Spleen (tissue), 11 donors: ENCODE results near the gene TLE4. TPM values are rescaled to one million over a fixed set of nuclear protein-coding genes. Genes with fewer than 3 reads are reported as not detected.

Experiments
- DNase-seq: peaks from one replicate; pipeline ENCODE4 v3.0.0-alpha.2; 2020
- H3K27ac ChIP-seq, 8 donors: fragments of 200-600 bp; sonication (generic) in 7 of 8; 1 replicate in 4 of 8; 2 replicates in 4 of 8; pipeline versions ENCODE4 v1.5.0 to v1.8.0; 2016 to 2021; ENCODE audit warnings: inconsistent platforms in 4 of 8, mild to moderate bottlenecking in 4 of 8, moderate library complexity in 1 of 8
- H3K27me3 ChIP-seq, 7 donors: fragments of 200-600 bp; sonication (generic) in 6 of 7; replicated peaks in 1 of 7; 1 replicate in 4 of 7; 2 replicates in 3 of 7; pipeline versions ENCODE4 v1.5.0 to v1.8.0; 2016 to 2021; ENCODE audit warnings: inconsistent platforms in 3 of 7, mild to moderate bottlenecking in 1 of 7
- H3K36me3 ChIP-seq, 6 donors: fragments of 200-600 bp; sonication (generic) in 5 of 6; 1 replicate in 4 of 6; 2 replicates in 2 of 6; pipeline versions ENCODE4 v1.5.0 to v1.8.0; 2016 to 2021; ENCODE audit warnings: inconsistent platforms in 2 of 6
- H3K4me1 ChIP-seq, 6 donors: fragments of 200-600 bp; sonication (generic) in 5 of 6; 1 replicate in 3 of 6; 2 replicates in 3 of 6; pipeline versions ENCODE4 v1.5.0 to v1.8.0; 2016 to 2021; ENCODE audit warnings: inconsistent platforms in 3 of 6
- H3K4me3 ChIP-seq, 8 donors: fragments of 200-600 bp; sonication (generic) in 7 of 8; 1 replicate in 4 of 8; 2 replicates in 4 of 8; pipeline versions ENCODE4 v1.5.0 to v1.8.0; 2016 to 2021; ENCODE audit warnings: inconsistent platforms in 4 of 8, mild to moderate bottlenecking in 4 of 8, moderate library complexity in 2 of 8
- H3K9me3 ChIP-seq, 8 donors: fragments of 200-600 bp; sonication (generic) in 7 of 8; 1 replicate in 4 of 8; 2 replicates in 4 of 8; pipeline versions ENCODE4 v1.5.0 to v1.8.0; 2016 to 2021; ENCODE audit warnings: inconsistent platforms in 4 of 8
- POLR2A ChIP-seq, 3 donors: fragments of 450-650 bp; IDR thresholded peaks; one replicate each; pipeline ENCODE4 v1.5.1; 2017; ENCODE audit warnings: antibody characterized with exemption in 3 of 3, mild to moderate bottlenecking in 1 of 3
- POLR2AphosphoS5 ChIP-seq, 3 donors: sonication (generic); formaldehyde crosslinking; IDR thresholded peaks; one replicate each; pipeline ENCODE4 v1.5.1; 2017; ENCODE audit warnings: antibody characterized with exemption in 3 of 3
- WGBS, 5 donors: extraction: QIAGEN DNeasy Blood & Tissue Kit in 3 of 5; methylation state at CpG; one replicate each; pipeline versions ENCODE4 v1.1.5 to v1.1.7; 2013 to 2018; 5-methylcytosine and 5-hydroxymethylcytosine counted together
- intact Hi-C: fragments of 100-400 bp; cut with DNase I; formaldehyde crosslinking; loops from one replicate; pipeline ENCODE4 v1.15.0; 2023; ENCODE audit warnings: low total_unique reads
- polyA plus RNA-seq, 3 donors: library from polyadenylated mRNA; stranded (reverse); fragments of 200-250 nt; gene quantifications; one replicate each; pipeline ENCODE4 v1.2.1, GENCODE V29; 2013
- total RNA-seq, 7 donors: library from RNA; depleted of rRNA in 3 of 7; stranded (reverse); fragments of >200 nt in 3 of 7; fragmentation: NEBNext Ultra II Directional in 4 of 7; extraction: Animal tissue kit (Norgen Biotek cat#: 25700) in 4 of 7; gene quantifications; one replicate each; pipeline versions ENCODE4 v1.1.0 to v1.2.1, GENCODE V29; 2016 to 2021
- TF ChIP-seq, protein P1 (sequence below), 11 experiments: fragments of 200-600 bp in 7 of 11; fragments of 450-650 bp in 4 of 11; sonication (generic) in 4 of 11; IDR thresholded peaks in 8 of 11; conservative IDR thresholded peaks in 3 of 11; 1 replicate in 7 of 11; 2 replicates in 4 of 11; pipeline versions ENCODE4 v1.4.0 to v1.8.0; 2016 to 2021; ENCODE audit warnings: antibody characterized with exemption in 11 of 11, inconsistent platforms in 4 of 11, mild to moderate bottlenecking in 1 of 11
- donor health status: healthy with polysubstance abuse.
- donor health status: DM: no; HTN: no; CAD: no; lungs with moderate emphysema.
- donor health status: DM: no; HTN: no; CAD: no.
- donor health status: Bipolar disorder and iron deficiency.
- donor health status: healthy.
- donor health status: DM: no; HTN: no; CAD: no.
- donor health status: DM: yes; HTN: yes; CAD: no.

Gene TLE4
- total and polyA plus RNA-seq, 10 donors, result 7.8 to 92.8 (median 70.5) TPM

GRCh38 chr9:79610791-79611614 lies 39.2 kb downstream of the TLE4 start:
- WGBS, 5 donors, result 66 to 84% (median 70%) methylated on average over 4 of the region's 4 CpGs
- peaks cover 0 to 84% (median 37%) of the 10 kb centered on the region in 6 donors for H3K4me1 ChIP-seq
- peaks cover 0 to 14% (median 0%) of the 10 kb centered on the region in 6 donors for H3K36me3 ChIP-seq
- peak overlapping the region in 1 of 8 donors; percentile 19 for H3K4me3 ChIP-seq
- H3K9me3 ChIP-seq, result peaks cover 0 to 8% (median 0%) of the 10 kb centered on the region in 8 donors
- TF ChIP-seq, protein P1, sequence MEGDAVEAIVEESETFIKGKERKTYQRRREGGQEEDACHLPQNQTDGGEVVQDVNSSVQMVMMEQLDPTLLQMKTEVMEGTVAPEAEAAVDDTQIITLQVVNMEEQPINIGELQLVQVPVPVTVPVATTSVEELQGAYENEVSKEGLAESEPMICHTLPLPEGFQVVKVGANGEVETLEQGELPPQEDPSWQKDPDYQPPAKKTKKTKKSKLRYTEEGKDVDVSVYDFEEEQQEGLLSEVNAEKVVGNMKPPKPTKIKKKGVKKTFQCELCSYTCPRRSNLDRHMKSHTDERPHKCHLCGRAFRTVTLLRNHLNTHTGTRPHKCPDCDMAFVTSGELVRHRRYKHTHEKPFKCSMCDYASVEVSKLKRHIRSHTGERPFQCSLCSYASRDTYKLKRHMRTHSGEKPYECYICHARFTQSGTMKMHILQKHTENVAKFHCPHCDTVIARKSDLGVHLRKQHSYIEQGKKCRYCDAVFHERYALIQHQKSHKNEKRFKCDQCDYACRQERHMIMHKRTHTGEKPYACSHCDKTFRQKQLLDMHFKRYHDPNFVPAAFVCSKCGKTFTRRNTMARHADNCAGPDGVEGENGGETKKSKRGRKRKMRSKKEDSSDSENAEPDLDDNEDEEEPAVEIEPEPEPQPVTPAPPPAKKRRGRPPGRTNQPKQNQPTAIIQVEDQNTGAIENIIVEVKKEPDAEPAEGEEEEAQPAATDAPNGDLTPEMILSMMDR (IDR thresholded peaks at IDR 0.05 in 8 of 11, conservative IDR thresholded peaks at IDR 0.05 in 3 of 11), result no peak
- TF ChIP-seq POLR2A (IDR thresholded peaks at IDR 0.05) (no peak), POLR2AphosphoS5 (IDR thresholded peaks at IDR 0.05) (no peak)
- H3K27me3 ChIP-seq, result no peaks in the 10 kb centered on the region
- no peak for DNase-seq
- H3K27ac ChIP-seq, result peak overlapping the region in 7 of 8 donors; percentile 68 to 84 (median 77)
- intact Hi-C loops, result no loop called here

GRCh38 chr9:79613145-79613544 lies 41.4 kb downstream of the TLE4 start:
- no peak for DNase-seq
- TF ChIP-seq, protein P1 (IDR thresholded peaks at IDR 0.05 in 8 of 11, conservative IDR thresholded peaks at IDR 0.05 in 3 of 11), result no peak
- TF ChIP-seq POLR2A (IDR thresholded peaks at IDR 0.05), result no peak
- no peak for TF ChIP-seq POLR2AphosphoS5 (IDR thresholded peaks at IDR 0.05)
- H3K27ac ChIP-seq, result peak overlapping the region in 3 of 8 donors; percentile 6 to 84 (median 84)
- 72 to 88% (median 80%) methylated on average over 3 of the region's 3 CpGs for WGBS, 5 donors
- no peak overlapping the region for H3K4me3 ChIP-seq
- H3K9me3 ChIP-seq, result no peaks in the 10 kb centered on the region
- H3K4me1 ChIP-seq, result peaks cover 0 to 98% (median 44%) of the 10 kb centered on the region in 6 donors
- H3K27me3 ChIP-seq, result no peaks in the 10 kb centered on the region
- intact Hi-C loops, result no loop called here
- peaks cover 0 to 18% (median 0%) of the 10 kb centered on the region in 6 donors for H3K36me3 ChIP-seq

GRCh38 chr9:79615038-79615437 lies 43.3 kb downstream of the TLE4 start:
- no peak for DNase-seq
- no peaks in the 10 kb centered on the region for H3K9me3 ChIP-seq
- TF ChIP-seq POLR2A (IDR thresholded peaks at IDR 0.05) (no peak), POLR2AphosphoS5 (IDR thresholded peaks at IDR 0.05) (no peak)
- TF ChIP-seq, protein P1 (IDR thresholded peaks at IDR 0.05 in 8 of 11, conservative IDR thresholded peaks at IDR 0.05 in 3 of 11), result no peak
- WGBS, 5 donors, result 76 to 92% (median 87%) methylated on average over 5 of the region's 5 CpGs
- peaks cover 0 to 18% (median 0%) of the 10 kb centered on the region in 6 donors for H3K36me3 ChIP-seq
- no peak overlapping the region for H3K27ac ChIP-seq
- H3K4me1 ChIP-seq, result peaks cover 0 to 98% (median 39%) of the 10 kb centered on the region in 6 donors
- no peaks in the 10 kb centered on the region for H3K27me3 ChIP-seq
- H3K4me3 ChIP-seq, result no peak overlapping the region
- intact Hi-C loops, result no loop called here

- Histone ChIP-seq H3K36me3 (peaks cover 0 to 18% (median 0%) of the 10 kb centered on the region in 6 donors), H3K4me1 (peaks cover 0 to 91% (median 33%) of the 10 kb centered on the region in 6 donors), H3K9me3 (no peaks in the 10 kb centered on the region), H3K27ac (peak overlapping the region in 1 of 8 donors; percentile 7), H3K27me3 (no peaks in the 10 kb centered on the region), H3K4me3 (no peak overlapping the region)
- 54 to 77% (median 71%) methylated on average over 4 of the region's 4 CpGs for WGBS, 5 donors
- intact Hi-C loops, result no loop called here
- no peak for DNase-seq
- TF ChIP-seq POLR2AphosphoS5 (IDR thresholded peaks at IDR 0.05) (no peak), POLR2A (IDR thresholded peaks at IDR 0.05) (no peak)
- TF ChIP-seq, protein P1 (IDR thresholded peaks at IDR 0.05 in 8 of 11, conservative IDR thresholded peaks at IDR 0.05 in 3 of 11), result no peak
Observed at GRCh38 chr9:79616013-79616412, 44.2 kb downstream of the TLE4 start.
